ENCODE results near the gene PARD3B. TPM values are rescaled to one million over a fixed set of nuclear protein-coding genes. Genes with fewer than 3 reads are reported as not detected.

Gene PARD3B
- total and polyA plus RNA-seq, 2 of the 4 experiments (the other 2 are of a cell fraction), result 3.3 to 15.6 TPM

- H3K9me1 ChIP-seq (ENCODE audit: insufficient read depth, low read length), result no peaks in the 10 kb centered on the region
- H3K9me3 ChIP-seq (ENCODE audit: control insufficient read depth, insufficient read depth, low read length), result no peaks in the 10 kb centered on the region
- H3K4me3 ChIP-seq (ENCODE audit: insufficient read depth, low read depth, low read length), result no peak overlapping the region
- no peak overlapping the region for H3K9ac ChIP-seq (ENCODE audit: low read depth, low read length)
- H3K4ac ChIP-seq (ENCODE audit: low read depth, low read length), result no peak overlapping the region
- no peaks in the 10 kb centered on the region for H3K79me1 ChIP-seq (ENCODE audit: low read depth in 1 of 2, low read length in 2 of 2)
- no peak overlapping the region for H3K23ac ChIP-seq (ENCODE audit: low read depth, low read length)
- DNase-seq (no peak), ATAC-seq (ENCODE audit: low read depth) (no peak)
- no peak overlapping the region for H2AK9ac ChIP-seq (replicated peaks; ENCODE audit: low read depth, low read length, poor library complexity)
- POLR2A ChIA-PET (ENCODE audit: unreplicated experiment), result no interaction called here
- no peak overlapping the region for H2BK15ac ChIP-seq (ENCODE audit: low read depth, low read length)
- H2BK5ac ChIP-seq (ENCODE audit: low read depth, low read length, poor library complexity, severe bottlenecking), result no peak overlapping the region
- no peak overlapping the region for H3K56ac ChIP-seq (ENCODE audit: extremely low read depth, insufficient read depth, low read length)
- H2BK20ac ChIP-seq (ENCODE audit: low read depth, low read length), result no peak overlapping the region
- dilution Hi-C loops (cut with HindIII; ENCODE audit: low sequenced_read_pairs, unreplicated experiment), result no loop called here
- no peak overlapping the region for H3K18ac ChIP-seq (ENCODE audit: low read depth, low read length)
- H3K4me1 ChIP-seq (ENCODE audit: control insufficient read depth, insufficient read depth, low read length), result no peaks in the 10 kb centered on the region
- no peak overlapping the region for H2AK5ac ChIP-seq (ENCODE audit: low read depth, low read length)
- H4K91ac ChIP-seq (ENCODE audit: insufficient read depth, low read depth, low read length), result no peak overlapping the region
- CTCF ChIA-PET, result no interaction called here
- H3K14ac ChIP-seq (replicated peaks; ENCODE audit: low read depth, low read length), result no peak overlapping the region
- no peak overlapping the region for H2AFZ ChIP-seq (replicated peaks; ENCODE audit: low read length, poor library complexity)
- WGBS, 2 experiments (ENCODE audit: extremely low coverage in 2 of 2, insufficient read length in 1 of 2), result no CpG with 5 or more reads among the region's 3 CpGs
- H3K4me2 ChIP-seq (ENCODE audit: low read depth, low read length), result no peak overlapping the region
- no TSS peak for BruUV-seq (replicated peaks)
- H4K8ac ChIP-seq (ENCODE audit: low read depth in 2 of 2, low read length in 2 of 2), result no peak overlapping the region
- no peaks in the 10 kb centered on the region for H4K20me1 ChIP-seq (ENCODE audit: insufficient read depth, low read length)
- H4K5ac ChIP-seq (ENCODE audit: low read depth, low read length), result no peak overlapping the region
- no peak for TF ChIP-seq FOS (IDR thresholded peaks at IDR 0.05; ENCODE audit: low read depth, low read length)
- no peak for TF ChIP-seq RFX5 (IDR thresholded peaks at IDR 0.05; ENCODE audit: low read depth, low read length)
- TF ChIP-seq ELK1 (IDR thresholded peaks at IDR 0.05; ENCODE audit: borderline replicate concordance, low read depth, low read length), result no peak
- TF ChIP-seq CHD1 (IDR thresholded peaks at IDR 0.05; ENCODE audit: low read depth, low read length), result no peak
- TF ChIP-seq CTCF (conservative IDR thresholded peaks at IDR 0.05; ENCODE audit: low read depth, low read length), result no peak
- no peak for TF ChIP-seq BHLHE40 (IDR thresholded peaks at IDR 0.05; ENCODE audit: low read depth, low read length)
- TF ChIP-seq SMC3 (IDR thresholded peaks at IDR 0.05; ENCODE audit: low read depth, low read length), result no peak
- TF ChIP-seq MXI1 (IDR thresholded peaks at IDR 0.05; ENCODE audit: borderline replicate concordance, low read depth, low read length), result no peak
- no peak for TF ChIP-seq CEBPB (IDR thresholded peaks at IDR 0.05; ENCODE audit: low read depth, low read length)
- TF ChIP-seq MAFK (IDR thresholded peaks at IDR 0.05; ENCODE audit: low read depth, low read length), result no peak
- no peak for TF ChIP-seq RAD21 (IDR thresholded peaks at IDR 0.05; ENCODE audit: low read length)
- TF ChIP-seq MAZ (IDR thresholded peaks at IDR 0.05; ENCODE audit: borderline replicate concordance, low read depth, low read length), result no peak
- no peak for TF ChIP-seq NFE2L2 (IDR thresholded peaks at IDR 0.05; ENCODE audit: low read depth, low read length)
- no peaks in the 10 kb centered on the region for H3K27me3 ChIP-seq (ENCODE audit: control insufficient read depth, insufficient read depth, low read length)
- H3K36me3 ChIP-seq (ENCODE audit: control insufficient read depth, insufficient read depth, low read length), result no peaks in the 10 kb centered on the region
- no peak overlapping the region for H3K27ac ChIP-seq (ENCODE audit: insufficient read depth, low read length)
- in situ Hi-C loops (cut with MboI; ENCODE audit: low sequenced_read_pairs), result no loop called here
- intact Hi-C loops (cut with micrococcal nuclease), result no loop called here
- no peak overlapping the region for H2BK120ac ChIP-seq (ENCODE audit: low read depth, low read length)
These were observed 533.9 kb downstream of the PARD3B start for GRCh38 chr2:205079173-205079572.
